GM19351 (cell line): Measurements from ENCODE around the gene FKBP14.

Experiments
- ATAC-seq: cut with Tn5 transposase; IDR thresholded peaks from one replicate; pipeline ENCODE4 v1.9.1; 2021; ENCODE audit warnings: mild to moderate bottlenecking, moderate library complexity; ENCODE audit not compliant: unreplicated experiment

Gene FKBP14, protein sequence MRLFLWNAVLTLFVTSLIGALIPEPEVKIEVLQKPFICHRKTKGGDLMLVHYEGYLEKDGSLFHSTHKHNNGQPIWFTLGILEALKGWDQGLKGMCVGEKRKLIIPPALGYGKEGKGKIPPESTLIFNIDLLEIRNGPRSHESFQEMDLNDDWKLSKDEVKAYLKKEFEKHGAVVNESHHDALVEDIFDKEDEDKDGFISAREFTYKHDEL

GRCh38 chr7:30026229-30027064, at the start of gene FKBP14:
FKBP14 (minus strand) TSS chr7:30026702; CDS start chr7:30026508, 194 bp downstream.
- ATAC-seq = peak; percentile 73

DNA sequence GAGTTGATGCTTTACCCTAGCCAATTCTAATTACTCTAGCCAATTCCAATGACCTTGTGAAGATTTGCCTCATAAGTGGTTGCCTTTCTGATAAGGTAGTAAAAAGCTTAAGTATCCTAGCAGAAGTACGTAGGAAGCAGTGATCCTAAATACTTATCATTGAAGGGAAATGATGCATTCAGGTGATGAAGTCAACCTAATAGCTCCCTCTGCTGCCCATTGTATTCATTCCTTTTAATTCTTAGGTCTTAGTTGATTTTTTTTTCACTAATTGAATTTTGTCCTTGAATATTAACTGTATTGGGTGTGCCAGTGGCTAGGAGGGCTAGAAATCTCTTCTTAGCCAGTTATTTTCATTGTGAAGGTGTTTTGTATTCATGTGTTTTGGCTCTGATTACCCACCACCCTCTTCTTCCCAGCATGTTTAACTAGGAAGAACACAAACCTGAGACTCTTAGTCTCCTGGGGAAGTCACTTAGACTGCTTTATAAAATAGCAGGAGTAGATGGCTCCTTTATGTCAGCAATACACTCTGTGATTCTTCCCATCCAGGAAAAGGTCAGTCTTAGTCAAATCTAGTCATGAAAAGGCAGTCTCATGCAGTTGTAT, 48.0 kb upstream of the FKBP14 start:
- no peak for ATAC-seq

DNA sequence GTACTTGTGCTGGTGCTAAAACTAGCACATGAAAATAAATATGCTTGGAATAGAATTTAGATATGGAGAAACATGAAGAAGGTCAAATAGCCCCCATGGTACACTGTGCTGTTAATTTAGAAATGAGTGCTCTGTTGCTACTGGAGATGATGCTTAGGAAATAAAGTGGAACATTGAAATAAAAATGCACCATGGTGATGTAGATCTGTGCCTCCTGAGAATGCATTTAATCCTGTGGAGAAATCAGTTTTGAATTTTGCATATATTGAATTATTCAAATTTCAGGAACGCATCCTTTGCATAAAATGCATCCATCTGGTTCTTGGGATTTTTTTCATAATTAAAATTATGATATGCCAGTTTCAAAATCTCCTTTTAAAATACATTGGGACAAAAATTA, 46.2 kb upstream of the FKBP14 start:
- ATAC-seq = no peak

DNA sequence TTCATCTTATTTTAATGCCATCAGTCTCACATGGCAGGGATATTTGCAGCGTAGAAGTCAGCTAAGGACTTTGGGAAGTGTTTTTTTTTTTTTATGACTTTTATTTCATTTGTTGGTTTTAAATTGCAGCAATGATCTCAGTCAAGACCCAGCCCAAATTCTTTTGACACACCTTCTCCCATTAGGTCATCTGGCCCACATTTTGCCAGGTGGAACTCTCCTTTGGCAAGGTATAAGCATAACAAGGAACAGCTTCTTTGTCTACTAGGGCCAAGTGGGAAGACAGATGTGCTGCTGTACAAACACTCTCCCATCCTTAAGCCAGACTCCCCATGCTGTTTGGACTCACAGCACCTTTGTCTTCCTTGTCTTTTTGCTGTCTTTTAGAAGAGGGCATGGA, 43.5 kb upstream of the FKBP14 start:
- no peak for ATAC-seq

GRCh38 chr7:30069096-30069867, 42.8 kb upstream of the FKBP14 start:
- no peak for ATAC-seq

GRCh38 chr7:30068117-30068516, 41.6 kb upstream of the FKBP14 start:
- no peak for ATAC-seq

DNA sequence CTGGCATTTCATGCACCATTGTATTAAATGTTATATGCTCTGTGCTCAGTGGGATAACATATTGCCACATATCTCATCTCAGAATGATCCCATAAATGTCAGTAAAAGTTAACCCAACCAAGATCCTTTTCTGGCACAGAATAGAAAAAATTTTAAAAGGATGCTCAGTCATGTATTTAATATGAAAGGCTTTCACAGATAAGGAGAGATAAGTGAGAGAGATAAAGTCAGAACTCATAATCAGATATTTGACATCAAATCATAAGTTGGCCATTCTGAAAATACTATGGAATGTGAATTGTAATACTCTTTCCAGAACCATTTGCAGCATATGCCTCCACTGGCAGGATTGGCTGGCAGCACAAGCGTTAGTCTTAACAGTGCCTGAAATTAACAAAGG, 40.2 kb upstream of the FKBP14 start:
- no peak for ATAC-seq

DNA sequence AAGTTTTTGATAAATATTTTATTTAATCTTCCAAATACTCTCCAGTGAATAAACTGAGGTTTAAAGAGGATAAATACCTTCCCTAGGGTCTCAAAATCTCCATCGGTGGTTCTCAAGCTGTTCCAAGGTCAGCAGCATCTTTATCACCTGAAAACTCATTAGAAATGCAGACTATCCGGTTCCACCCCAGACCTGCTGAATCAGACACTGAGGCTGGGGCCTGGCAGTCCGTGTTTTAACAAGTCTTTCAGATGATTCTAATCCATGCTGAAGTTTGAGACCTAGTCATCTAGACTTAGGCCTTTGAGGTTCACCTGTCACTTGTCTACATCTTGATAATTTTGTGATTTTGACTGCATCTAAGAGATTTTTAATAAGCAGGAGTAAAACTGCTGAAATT, 39.2 kb upstream of the FKBP14 start:
- ATAC-seq = no peak

GRCh38 chr7:30062587-30062986, 36.1 kb upstream of the FKBP14 start:
- ATAC-seq = peak; percentile 70

DNA sequence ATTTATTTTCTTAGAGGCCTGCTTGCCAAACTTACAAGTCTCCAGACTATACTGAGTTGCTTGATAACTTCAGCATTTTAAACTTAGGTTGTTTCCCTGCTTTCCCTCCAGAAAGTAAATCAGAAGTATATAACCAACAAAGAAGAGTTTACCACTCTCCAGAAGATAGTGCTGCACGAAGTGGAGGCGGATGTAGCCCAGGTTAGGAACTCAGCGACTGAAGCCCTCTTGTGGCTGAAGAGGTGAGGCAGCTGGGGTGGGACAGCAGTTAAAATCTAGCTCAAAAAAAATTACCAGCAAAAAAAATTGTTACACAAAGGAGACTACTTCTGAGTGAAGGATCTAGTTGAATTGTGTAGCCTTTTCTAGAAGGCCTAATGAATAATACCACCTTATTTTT, 35.3 kb upstream of the FKBP14 start:
- peak; percentile 85 for ATAC-seq

GRCh38 chr7:30057741-30058140, 31.2 kb upstream of the FKBP14 start:
- ATAC-seq = no peak

DNA sequence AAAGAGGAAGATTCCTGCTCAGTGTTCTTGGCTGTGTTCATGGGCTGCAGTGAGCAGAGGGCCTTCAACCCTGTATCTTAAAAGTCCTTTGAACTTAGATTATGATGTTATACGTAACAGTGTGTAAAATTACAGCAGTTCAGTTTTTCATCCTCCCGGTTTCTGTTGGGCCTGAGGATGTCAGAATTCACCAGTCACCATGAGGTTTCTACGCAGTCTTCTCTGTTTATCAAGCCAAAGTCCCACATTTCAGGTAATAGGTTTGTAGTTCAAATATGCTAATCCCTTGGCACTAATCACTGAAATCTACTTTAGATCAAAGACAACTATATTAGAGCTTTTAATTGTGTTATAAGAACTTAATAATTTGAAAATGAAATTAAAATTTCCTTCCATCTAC, 26.6 kb upstream of the FKBP14 start:
- no peak for ATAC-seq

- ATAC-seq = no peak
These were observed 22.7 kb upstream of the FKBP14 start for GRCh38 chr7:30049173-30049572.

- no peak for ATAC-seq
These were observed 22.1 kb upstream of the FKBP14 start for GRCh38 chr7:30048582-30048981.

- ATAC-seq = no peak
These were observed 20.6 kb upstream of the FKBP14 start for GRCh38 chr7:30047124-30047523.

DNA sequence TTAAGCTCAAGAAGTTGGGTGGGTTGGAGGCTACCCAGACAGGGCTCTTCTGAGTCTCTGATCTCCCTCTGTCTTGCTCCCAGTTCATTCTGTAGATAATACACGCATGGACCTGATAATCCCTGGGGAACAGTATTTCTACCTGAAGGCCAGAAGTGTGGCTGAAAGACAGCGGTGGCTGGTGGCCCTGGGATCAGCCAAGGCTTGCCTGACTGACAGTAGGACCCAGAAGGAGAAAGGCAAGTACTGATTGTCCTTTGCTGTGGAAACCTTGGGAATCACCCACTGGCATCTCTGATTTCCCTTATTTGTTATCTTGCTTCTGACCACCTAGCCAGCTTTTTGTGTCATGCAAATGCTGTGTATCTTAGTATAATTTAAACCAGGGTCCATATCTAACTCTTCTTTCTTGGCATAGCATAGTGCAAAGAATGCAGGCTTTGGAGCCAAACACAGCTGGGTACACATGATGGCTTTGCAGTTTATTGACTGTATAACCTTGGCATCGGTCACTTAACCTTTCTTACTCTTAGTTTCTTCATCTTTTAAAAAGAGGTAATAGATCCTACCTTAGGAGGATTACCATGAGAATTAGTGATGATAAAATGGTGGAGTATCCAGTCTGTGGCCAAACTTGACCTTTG, 19.7 kb upstream of the FKBP14 start:
- ATAC-seq = no peak

GRCh38 chr7:30041526-30042269, 15.2 kb upstream of the FKBP14 start:
- ATAC-seq = no peak

DNA sequence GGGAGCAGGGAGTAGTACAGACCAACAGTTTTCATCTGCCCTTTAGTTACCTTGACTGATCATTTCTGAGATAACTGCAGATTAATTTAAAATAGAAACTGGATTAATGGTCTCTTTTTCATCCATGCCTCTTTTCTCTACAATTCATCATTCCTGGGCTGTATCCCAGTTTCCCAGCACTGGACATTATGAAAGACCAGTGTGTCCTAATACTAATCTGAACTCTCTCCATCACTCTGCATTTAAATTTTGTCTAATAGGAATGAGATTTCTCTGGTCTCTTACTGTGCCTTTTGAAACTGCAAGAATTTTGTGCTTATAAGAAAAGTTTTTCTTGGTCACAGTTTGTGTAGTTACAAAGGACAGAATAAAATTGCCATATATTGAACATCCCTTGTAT, 14.4 kb upstream of the FKBP14 start:
- ATAC-seq = no peak

GRCh38 chr7:30038196-30038980, 11.9 kb upstream of the FKBP14 start:
- no peak for ATAC-seq
